NCI-H82 treated with DMSO at 0.1 percent for 48 hours (cell line): Measurements from ENCODE around the gene CCT6A.
A peak's percentile ranks its signal among the peaks of the same experiment; 100 is the strongest.
"Not testable (repeated sequence)": the region's sequence is repeated elsewhere in the genome, so short reads cannot be mapped to it uniquely, and the experiment has no call there.

Experiments used
- DNase-seq: peaks from one replicate; lab custom pipeline; 2025; ENCODE audit not compliant: unreplicated experiment; lab: John Stamatoyannopoulos, UW

CCT6A gene

GRCh38 chr7:56098187-56099008 is 46.8 kb downstream of the CCT6A start:
- not testable (repeated sequence) for DNase-seq

DNA sequence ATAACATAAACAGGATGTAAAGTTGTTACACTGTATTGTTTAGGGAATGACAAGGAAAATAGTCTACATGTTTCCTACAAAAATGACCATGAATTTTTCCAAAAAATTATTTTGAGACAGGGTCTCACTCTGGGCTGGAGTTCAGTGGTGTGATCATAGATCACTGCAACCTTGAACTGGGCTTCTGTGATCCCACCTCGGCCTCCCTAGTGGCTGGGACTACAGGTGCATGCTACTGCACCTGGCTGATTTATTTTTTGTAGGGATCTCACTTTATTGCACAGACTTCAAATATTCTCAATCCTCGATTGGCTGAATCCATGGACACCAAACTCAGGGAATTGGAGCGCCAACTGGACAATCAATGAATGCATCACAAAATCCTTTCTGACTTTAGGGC is 48.1 kb downstream of the CCT6A start:
- no peak for DNase-seq

GRCh38 chr7:56104138-56104537 is 52.6 kb downstream of the CCT6A start:
- not testable (repeated sequence) for DNase-seq

GRCh38 chr7:56105508-56105907 is 53.9 kb downstream of the CCT6A start:
- no peak for DNase-seq

- DNase-seq = peak; percentile 97
Observed at GRCh38 chr7:56106108-56107073, 54.8 kb downstream of the CCT6A start, which contains the start of gene CHCHD2. CHCHD2 (minus strand) TSS chr7:56106476; CDS start chr7:56106413, 63 bp downstream.

GRCh38 chr7:56107954-56108258 is 56.3 kb downstream of the CCT6A start:
- no peak for DNase-seq

- DNase-seq = no peak
Observed at GRCh38 chr7:56110611-56111010, 59.0 kb downstream of the CCT6A start.

- DNase-seq = not testable (repeated sequence)
Observed at GRCh38 chr7:56112244-56112643, 60.7 kb downstream of the CCT6A start.
